Gastrocnemius medialis (tissue), 4 donors: ENCODE measurements around the gene PCBP1. TPM values are rescaled to one million over a fixed set of nuclear protein-coding genes. Genes with fewer than 3 reads are reported as not detected.

ENCODE experiments used
- ATAC-seq, 2 donors: fragments of 150-250 bp; one replicate each; pipeline ENCODE4 v1.9.1; 2016
- DNase-seq, 2 donors: peaks; one replicate each; pipeline ENCODE4 v3.0.0-alpha.2; 2019
- H3K27ac ChIP-seq, 4 donors: fragments of 200-600 bp; sonication (generic); 1 replicate in 1 of 4; 2 replicates in 3 of 4; pipeline ENCODE4 v1.5.1; 2016 to 2018; ENCODE audit warnings: mild to moderate bottlenecking in 2 of 4, moderate library complexity in 1 of 4
- H3K27me3 ChIP-seq, 3 donors: fragments of 200-600 bp; sonication (generic) in 2 of 3; 1 replicate in 1 of 3; 2 replicates in 2 of 3; pipeline versions ENCODE4 v1.5.1 to v1.6.0; 2016 to 2019; ENCODE audit warnings: mild to moderate bottlenecking in 1 of 3, moderate library complexity in 1 of 3
- H3K36me3 ChIP-seq, 2 donors: fragments of 200-600 bp; sonication (generic) in 1 of 2; one replicate each; pipeline ENCODE4 v1.5.1; 2017 to 2018
- H3K4me1 ChIP-seq, 2 donors: fragments of 200-600 bp; sonication (generic) in 1 of 2; one replicate each; pipeline ENCODE4 v1.5.1; 2016 to 2017; ENCODE audit warnings: mild to moderate bottlenecking in 2 of 2
- H3K4me3 ChIP-seq, 4 donors: fragments of 200-600 bp; sonication (generic) in 3 of 4; 1 replicate in 1 of 4; 2 replicates in 3 of 4; pipeline ENCODE4 v1.5.1; 2016 to 2019; ENCODE audit warnings: mild to moderate bottlenecking in 2 of 4
- H3K9me3 ChIP-seq, 3 donors: fragments of 200-600 bp; sonication (generic) in 2 of 3; 1 replicate in 1 of 3; 2 replicates in 2 of 3; pipeline ENCODE4 v1.5.1; 2016 to 2019
- POLR2A ChIP-seq, 2 donors: fragments of 450-650 bp; IDR thresholded peaks; one replicate each; pipeline ENCODE4 v1.6.1; 2017; ENCODE audit warnings: antibody characterized with exemption in 2 of 2, mild to moderate bottlenecking in 2 of 2, moderate library complexity in 2 of 2
- in situ Hi-C, 4 donors: fragments of 200-750 bp; cut with MboI; loops; one replicate each; pipeline versions ENCODE4 v1.15.0 to v1.8.0; 2017; ENCODE audit warnings: low sequenced_read_pairs in 4 of 4
- intact Hi-C: fragments of 100-400 bp; cut with DNase I; formaldehyde crosslinking; loops from one replicate; pipeline ENCODE4 v1.15.1; 2023; ENCODE audit warnings: low total_unique reads
- total RNA-seq, 4 donors: library from RNA; depleted of rRNA; stranded (reverse); fragments of >200 nt; gene quantifications; one replicate each; pipeline versions ENCODE4 v1.1.0 to v1.2.3, GENCODE V29; 2016
- TF ChIP-seq, protein P1 (sequence below), 5 experiments: fragments of 450-650 bp in 3 of 5; fragments of 200-600 bp in 2 of 5; sonication (generic) in 2 of 5; IDR thresholded peaks in 4 of 5; conservative IDR thresholded peaks in 1 of 5; 1 replicate in 4 of 5; 2 replicates in 1 of 5; pipeline ENCODE4 v1.5.1; 2016 to 2019; ENCODE audit warnings: antibody characterized with exemption in 5 of 5, mild to moderate bottlenecking in 3 of 5, moderate library complexity in 3 of 5

The PCBP1 gene
- total RNA-seq, 4 donors from 2014 or later: 178 to 296 (median 262) TPM

DNA sequence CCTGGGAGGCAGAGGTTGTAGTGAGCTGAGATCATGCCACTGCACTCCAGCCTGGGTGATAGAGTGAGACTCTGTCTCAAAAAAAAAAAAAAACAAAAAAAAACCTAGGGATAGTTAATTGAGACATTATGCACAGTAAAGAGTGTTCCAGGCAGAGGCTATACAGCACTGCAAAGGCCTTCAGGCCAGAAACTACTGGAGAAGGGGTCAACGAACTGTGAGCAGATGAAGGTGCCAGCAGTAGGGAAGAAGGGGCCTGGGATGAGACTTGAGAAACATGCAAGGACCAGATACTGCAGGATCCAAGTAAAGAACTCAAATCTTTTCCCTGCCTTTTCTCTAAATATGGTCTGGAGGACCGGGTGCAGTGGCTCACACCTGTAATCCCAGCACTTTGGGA is 26.0 kb upstream of the PCBP1 start:
- TF ChIP-seq, protein P1, sequence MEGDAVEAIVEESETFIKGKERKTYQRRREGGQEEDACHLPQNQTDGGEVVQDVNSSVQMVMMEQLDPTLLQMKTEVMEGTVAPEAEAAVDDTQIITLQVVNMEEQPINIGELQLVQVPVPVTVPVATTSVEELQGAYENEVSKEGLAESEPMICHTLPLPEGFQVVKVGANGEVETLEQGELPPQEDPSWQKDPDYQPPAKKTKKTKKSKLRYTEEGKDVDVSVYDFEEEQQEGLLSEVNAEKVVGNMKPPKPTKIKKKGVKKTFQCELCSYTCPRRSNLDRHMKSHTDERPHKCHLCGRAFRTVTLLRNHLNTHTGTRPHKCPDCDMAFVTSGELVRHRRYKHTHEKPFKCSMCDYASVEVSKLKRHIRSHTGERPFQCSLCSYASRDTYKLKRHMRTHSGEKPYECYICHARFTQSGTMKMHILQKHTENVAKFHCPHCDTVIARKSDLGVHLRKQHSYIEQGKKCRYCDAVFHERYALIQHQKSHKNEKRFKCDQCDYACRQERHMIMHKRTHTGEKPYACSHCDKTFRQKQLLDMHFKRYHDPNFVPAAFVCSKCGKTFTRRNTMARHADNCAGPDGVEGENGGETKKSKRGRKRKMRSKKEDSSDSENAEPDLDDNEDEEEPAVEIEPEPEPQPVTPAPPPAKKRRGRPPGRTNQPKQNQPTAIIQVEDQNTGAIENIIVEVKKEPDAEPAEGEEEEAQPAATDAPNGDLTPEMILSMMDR (IDR thresholded peaks at IDR 0.05 in 4 of 5, conservative IDR thresholded peaks at IDR 0.05 in 1 of 5): no peak
- no peak for TF ChIP-seq POLR2A (IDR thresholded peaks at IDR 0.05)

DNA sequence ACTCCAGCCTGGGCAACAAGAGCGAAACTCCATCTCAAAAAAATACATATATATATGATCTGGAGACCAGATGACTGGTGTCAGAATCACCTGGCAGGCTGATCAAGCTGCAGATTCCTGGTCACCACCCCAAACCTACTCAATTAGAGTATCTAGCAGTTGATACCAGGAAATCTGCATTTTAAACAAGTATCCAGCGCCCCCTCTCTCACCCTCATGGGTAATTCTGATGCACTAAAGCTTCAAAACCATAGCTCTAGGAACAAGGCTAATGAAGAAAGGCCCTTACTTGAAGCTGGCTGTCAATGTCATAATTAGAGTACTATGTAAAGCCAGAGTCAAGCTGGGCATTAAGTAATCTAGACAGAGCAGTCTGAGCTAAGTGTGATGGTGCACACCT is 25.0 kb upstream of the PCBP1 start:
- Histone ChIP-seq H3K36me3 (peaks cover 0 to 20% of the 10 kb centered on the region in 2 donors), H3K4me3 (no peak overlapping the region), H3K9me3 (no peaks in the 10 kb centered on the region), H3K27me3 (no peaks in the 10 kb centered on the region), H3K27ac (no peak overlapping the region), H3K4me1 (no peaks in the 10 kb centered on the region)
- TF ChIP-seq, protein P1 (IDR thresholded peaks at IDR 0.05 in 4 of 5, conservative IDR thresholded peaks at IDR 0.05 in 1 of 5): no peak
- TF ChIP-seq POLR2A (IDR thresholded peaks at IDR 0.05): no peak
- intact Hi-C loops (no loop called here), in situ Hi-C loops (loop anchor here in 1 of 4 donors (25.0 kb wide), 1 partner anchor 150 kb away; the partner anchor contains the start of gene MXD1)
- DNase-seq (no peak), ATAC-seq (peak in 1 of 2 donors; percentile 13)

More for the DNA sequence above, 26.0 kb upstream of the PCBP1 start:
- H3K9me3 ChIP-seq: no peaks in the 10 kb centered on the region
- no peaks in the 10 kb centered on the region for H3K27me3 ChIP-seq
- intact Hi-C loops (no loop called here), in situ Hi-C loops (loop anchor here in 1 of 4 donors (25.0 kb wide), 1 partner anchor 149 kb away; the partner anchor contains the start of gene MXD1)
- no peak overlapping the region for H3K27ac ChIP-seq
- peaks cover 0 to 20% of the 10 kb centered on the region in 2 donors for H3K36me3 ChIP-seq
- ATAC-seq: no peak
- H3K4me3 ChIP-seq: no peak overlapping the region
- no peak for DNase-seq
- H3K4me1 ChIP-seq: no peaks in the 10 kb centered on the region

DNA sequence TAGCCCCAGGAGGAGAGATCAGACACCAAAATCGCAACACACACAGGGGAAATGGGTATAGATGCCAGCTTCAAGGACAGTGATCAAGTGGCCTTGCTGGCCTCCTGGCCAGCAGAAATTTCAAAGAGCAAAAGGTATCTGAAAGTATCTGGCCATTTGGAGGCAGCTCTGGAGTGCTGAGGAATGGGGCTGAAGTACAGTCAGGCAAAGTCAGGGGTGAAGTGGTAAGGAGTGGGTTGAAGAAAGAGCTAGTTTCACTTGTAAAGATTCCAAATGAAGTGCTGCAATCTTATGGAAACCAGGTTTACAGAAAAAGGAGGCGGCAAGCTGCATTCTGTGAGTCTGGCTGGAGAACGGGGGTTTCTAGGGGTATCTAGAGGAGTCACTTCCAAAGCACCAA is 19.2 kb upstream of the PCBP1 start:
- in situ Hi-C loops (loop anchor here in 2 of 4 donors (5.0 to 25.0 kb wide), 2 partner anchors 156 kb away; partner anchors contain the start of gene MXD1 (in 1 of the 2)), intact Hi-C loops (no loop called here)
- H3K36me3 ChIP-seq: no peaks in the 10 kb centered on the region
- TF ChIP-seq POLR2A (IDR thresholded peaks at IDR 0.05): no peak
- TF ChIP-seq, protein P1 (IDR thresholded peaks at IDR 0.05 in 4 of 5, conservative IDR thresholded peaks at IDR 0.05 in 1 of 5): no peak
- H3K4me3 ChIP-seq: no peak overlapping the region
- DNase-seq (no peak), ATAC-seq (no peak)
- peak overlapping the region; percentile 84 to 94 (median 88) for H3K27ac ChIP-seq
- H3K4me1 ChIP-seq: peaks cover 29 to 35% of the 10 kb centered on the region in 2 donors
- H3K27me3 ChIP-seq: no peaks in the 10 kb centered on the region
- no peaks in the 10 kb centered on the region for H3K9me3 ChIP-seq

DNA sequence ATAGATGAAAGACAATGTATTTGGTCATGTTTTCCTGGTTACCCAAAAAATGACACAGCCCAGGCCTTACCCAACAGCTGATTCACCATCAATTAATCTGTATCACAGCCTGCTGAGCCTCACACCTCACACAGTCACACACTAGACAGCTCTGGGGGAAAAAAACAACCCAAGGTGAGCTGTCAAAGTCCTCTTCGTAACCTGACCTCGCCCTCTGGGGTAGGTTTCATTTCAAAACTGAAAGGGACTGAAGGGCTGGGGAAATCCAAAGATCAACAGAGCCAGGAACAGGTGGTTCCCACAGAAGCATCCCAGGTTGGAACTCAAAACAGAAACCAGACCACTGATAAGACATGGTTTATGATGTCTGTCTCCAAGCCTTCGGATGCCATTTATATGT is 18.2 kb upstream of the PCBP1 start:
- peaks cover 29 to 35% of the 10 kb centered on the region in 2 donors for H3K4me1 ChIP-seq
- in situ Hi-C loops (loop anchor here in 2 of 4 donors (5.0 to 25.0 kb wide), 2 partner anchors 157 kb away; partner anchors contain the start of gene MXD1 (in 1 of the 2)), intact Hi-C loops (no loop called here)
- no peaks in the 10 kb centered on the region for H3K9me3 ChIP-seq
- TF ChIP-seq POLR2A (IDR thresholded peaks at IDR 0.05): no peak
- TF ChIP-seq, protein P1 (IDR thresholded peaks at IDR 0.05 in 4 of 5, conservative IDR thresholded peaks at IDR 0.05 in 1 of 5): no peak
- ATAC-seq (peak; percentile 85 to 89), DNase-seq (peak; percentile 70 to 80)
- H3K36me3 ChIP-seq: peaks cover 0 to 5% of the 10 kb centered on the region in 2 donors
- H3K4me3 ChIP-seq: peak overlapping the region; percentile 2 to 41 (median 12)
- H3K27me3 ChIP-seq: no peaks in the 10 kb centered on the region
- H3K27ac ChIP-seq: peak overlapping the region; percentile 84 to 94 (median 88)
